PC-3 (cell line): Measurements from ENCODE around the gene NTN5. TPM values are rescaled to one million over a fixed set of nuclear protein-coding genes. Genes with fewer than 3 reads are reported as not detected.

Experiments used
- ATAC-seq: fragments of 200-7000 bp; cut with Tn5 transposase; 2 replicates; pipeline ENCODE4 v1.9.1; 2020; ENCODE audit warnings: mild to moderate bottlenecking, moderate library complexity
- BruUV-seq: library from RNA; stranded (reverse); fragments of 400-500 nt; replicated peaks from 2 replicates; lab custom pipeline; 2021; lab: Mats Ljungman, UMichigan
- CTCF ChIA-PET: fragments of 300-600 bp; sonication (Branson Sonifier 250); formaldehyde crosslinking; loops from one replicate; lab custom pipeline; 2022; ENCODE audit warnings: antibody characterized with exemption; lab: Charles Lee
- POLR2A ChIA-PET: fragments of 300-600 bp; sonication (Branson Sonifier 250); formaldehyde crosslinking; loops from one replicate; lab custom pipeline; 2022; ENCODE audit warnings: antibody characterized with exemption; ENCODE audit not compliant: unreplicated experiment; lab: Charles Lee
- DNase-seq: peaks from one replicate; pipeline ENCODE4 v3.0.0-alpha.2; 2015
- H2AFZ ChIP-seq: fragments of 300-600 bp; sonication (generic); 2 replicates; pipeline ENCODE4 v1.6.0; 2016; ENCODE audit warnings: antibody characterized with exemption, low read length
- H3F3A ChIP-seq: fragments of 300-600 bp; sonication (generic); one replicate; pipeline ENCODE4 v1.6.0; 2017; ENCODE audit warnings: antibody characterized with exemption, low read length, control low read depth, mild to moderate bottlenecking; ENCODE audit not compliant: unreplicated experiment
- H3K27ac ChIP-seq: fragments of 300-600 bp; sonication (generic); 2 replicates; pipeline ENCODE4 v1.5.1; 2016; ENCODE audit warnings: mild to moderate bottlenecking, low read length
- H3K27me3 ChIP-seq: fragments of 300-600 bp; sonication (generic); 2 replicates; pipeline ENCODE4 v1.6.1; 2016; ENCODE audit warnings: low read length, mixed read lengths
- H3K36me3 ChIP-seq: fragments of 300-600 bp; sonication (generic); 2 replicates; pipeline ENCODE4 v1.6.1; 2016; ENCODE audit warnings: low read depth, mixed run types, low read length, mixed read lengths
- H3K4me1 ChIP-seq: fragments of 300-600 bp; sonication (generic); 2 replicates; pipeline ENCODE4 v1.5.1; 2016; ENCODE audit warnings: low read length; ENCODE audit not compliant: insufficient read depth
- H3K4me2 ChIP-seq: fragments of 300-600 bp; sonication (generic); 2 replicates; pipeline ENCODE4 v1.6.0; 2016; ENCODE audit warnings: low read length
- H3K4me3 ChIP-seq: fragments of 300-600 bp; sonication (generic); 2 replicates; pipeline ENCODE4 v1.5.1; 2016; ENCODE audit warnings: mild to moderate bottlenecking, low read length, mixed read lengths
- H3K79me2 ChIP-seq: fragments of 300-600 bp; sonication (generic); 2 replicates; pipeline ENCODE4 v1.6.1; 2017; ENCODE audit warnings: low read length, mixed read lengths
- H3K9ac ChIP-seq: fragments of 300-600 bp; sonication (generic); 2 replicates; pipeline ENCODE4 v1.6.0; 2016; ENCODE audit warnings: mild to moderate bottlenecking, low read length
- H3K9me2 ChIP-seq: fragments of 300-600 bp; sonication (generic); replicated peaks from 2 replicates; pipeline ENCODE4 v1.6.1; 2016; ENCODE audit warnings: mixed run types, low read length, mixed read lengths
- H3K9me3 ChIP-seq: fragments of 300-600 bp; sonication (generic); 2 replicates; pipeline ENCODE4 v1.6.1; 2016; ENCODE audit warnings: low read length, mixed read lengths
- H4K20me1 ChIP-seq: fragments of 300-600 bp; sonication (generic); 2 replicates; pipeline ENCODE4 v1.6.1; 2016; ENCODE audit warnings: low read length, mixed read lengths
- CTCF ChIP-seq: fragments of 300-600 bp; sonication (generic); conservative IDR thresholded peaks from 2 replicates; pipeline ENCODE4 v1.5.1; 2017; ENCODE audit warnings: antibody characterized with exemption, low read depth, mild to moderate bottlenecking, low read length
- EZH2 ChIP-seq: fragments of 300-600 bp; sonication (generic); IDR thresholded peaks from one replicate; pipeline ENCODE4 v1.6.1; 2017; ENCODE audit warnings: antibody characterized with exemption, mild to moderate bottlenecking, low read length; ENCODE audit not compliant: unreplicated experiment
- EZH2phosphoT487 ChIP-seq: fragments of 300-600 bp; sonication (generic); IDR thresholded peaks from 2 replicates; pipeline ENCODE4 v1.6.1; 2018; ENCODE audit warnings: mild to moderate bottlenecking, antibody characterized with exemption, low read length, borderline replicate concordance
- intact Hi-C: fragments of 100-400 bp; cut with micrococcal nuclease; formaldehyde crosslinking; loops from 2 replicates; pipeline ENCODE4 v1.9.0; 2023
- total RNA-seq: library from RNA; depleted of rRNA; stranded (reverse); fragments of >200 nt; gene quantifications from 2 replicates; pipeline ENCODE4 v1.2.3, GENCODE V29; 2014

Gene NTN5
- total RNA-seq, 1 experiment from 2014 or later, result 0.18 TPM

- no TSS peak for BruUV-seq
- peak overlapping the region; percentile 64 for H3K9ac ChIP-seq
- H3K9me2 ChIP-seq, result no peaks in the 10 kb centered on the region
- H3K27ac ChIP-seq, result peak overlapping the region; percentile 14
- H2AFZ ChIP-seq, result peak overlapping the region; percentile 85
- ChIA-PET CTCF (interaction anchor here (0.6 kb wide), 1 partner anchor 1807 kb away, joined by 4 read pairs; no protein-coding TSS in a partner anchor), POLR2A (interaction anchor here (0.6 kb wide), 1 partner anchor 87 kb away, joined by 4 read pairs; no protein-coding TSS in a partner anchor)
- no peaks in the 10 kb centered on the region for H3K9me3 ChIP-seq
- no peaks in the 10 kb centered on the region for H3K4me1 ChIP-seq
- H3K36me3 ChIP-seq, result no peaks in the 10 kb centered on the region
- H3K27me3 ChIP-seq, result no peaks in the 10 kb centered on the region
- ATAC-seq (peak; percentile 95), DNase-seq (peak; percentile 96)
- H3F3A ChIP-seq, result no peaks in the 10 kb centered on the region
- intact Hi-C loops, result no loop called here
- peak overlapping the region; percentile 80 for H3K4me2 ChIP-seq
- H4K20me1 ChIP-seq, result no peaks in the 10 kb centered on the region
- no peak for TF ChIP-seq EZH2phosphoT487
- no peak for TF ChIP-seq CTCF
- TF ChIP-seq EZH2, result no peak
- H3K4me3 ChIP-seq, result peak overlapping the region; percentile 69
- H3K79me2 ChIP-seq, result no peaks in the 10 kb centered on the region
Measured at GRCh38 chr19:48720613-48721296, 47.9 kb upstream of the NTN5 start.

GRCh38 chr19:48720251-48720612 is 47.4 kb upstream of the NTN5 start:
- ChIA-PET CTCF (no interaction called here), POLR2A (interaction anchor here (0.6 kb wide), 1 partner anchor 86 kb away, joined by 4 read pairs; no protein-coding TSS in a partner anchor)
- Histone ChIP-seq H4K20me1 (no peaks in the 10 kb centered on the region), H3K27ac (no peak overlapping the region), H3K4me1 (no peaks in the 10 kb centered on the region), H3K36me3 (no peaks in the 10 kb centered on the region), H3K27me3 (no peaks in the 10 kb centered on the region), H3K9ac (no peak overlapping the region), H3K4me2 (peak overlapping the region; percentile 80), H3K9me3 (no peaks in the 10 kb centered on the region), H3K4me3 (peak overlapping the region; percentile 69; the same call in 1 of the 2 replicates), H2AFZ (peak overlapping the region; percentile 85), H3F3A (no peaks in the 10 kb centered on the region), H3K9me2 (no peaks in the 10 kb centered on the region), H3K79me2 (no peaks in the 10 kb centered on the region)
- intact Hi-C loops, result no loop called here
- TF ChIP-seq EZH2 (no peak), EZH2phosphoT487 (no peak), CTCF (no peak)
- ATAC-seq (peak; percentile 3; the same call in 1 of the 2 replicates), DNase-seq (no peak)
- no TSS peak for BruUV-seq
